Skeletal muscle tissue (tissue), 4 donors: ENCODE results near the gene ACO2. TPM values are rescaled to one million over a fixed set of nuclear protein-coding genes. Genes with fewer than 3 reads are reported as not detected.

Experiments
- H3K27ac ChIP-seq: one replicate; pipeline ENCODE4 v1.7.0; 2013; ENCODE audit warnings: mild to moderate bottlenecking, low read depth, low read length, inconsistent platforms
- H3K27me3 ChIP-seq, 3 donors: one replicate each; pipeline ENCODE4 v1.7.0; 2013; ENCODE audit warnings: low read length in 3 of 3; ENCODE audit not compliant: control insufficient read depth in 3 of 3, insufficient read depth in 3 of 3
- H3K36me3 ChIP-seq, 3 donors: one replicate each; pipeline ENCODE4 v1.7.0; 2013; ENCODE audit warnings: low read length in 3 of 3; ENCODE audit not compliant: control insufficient read depth in 3 of 3, insufficient read depth in 3 of 3
- H3K4me1 ChIP-seq, 3 donors: one replicate each; pipeline ENCODE4 v1.7.0; 2013; ENCODE audit warnings: low read length in 3 of 3, mild to moderate bottlenecking in 3 of 3; ENCODE audit not compliant: control insufficient read depth in 3 of 3, insufficient read depth in 3 of 3
- H3K4me3 ChIP-seq, 3 donors: one replicate each; pipeline ENCODE4 v1.7.0; 2013; ENCODE audit warnings: low read length in 3 of 3
- H3K9ac ChIP-seq, 3 donors: one replicate each; pipeline ENCODE4 v1.7.0; 2013; ENCODE audit warnings: low read length in 3 of 3, mild to moderate bottlenecking in 3 of 3, moderate library complexity in 2 of 3, low read depth in 1 of 3
- H3K9me3 ChIP-seq, 3 donors: one replicate each; pipeline ENCODE4 v1.7.0; 2013; ENCODE audit warnings: low read length in 3 of 3; ENCODE audit not compliant: control insufficient read depth in 3 of 3
- total RNA-seq: library from RNA; depleted of rRNA; stranded (reverse); fragments of >200 nt; gene quantifications from one replicate; pipeline ENCODE4 v1.2.3, GENCODE V29; 2014
- donor health status: Osteomylitis.

The ACO2 gene
- total RNA-seq, 1 donor from 2014 or later: 110 TPM

DNA sequence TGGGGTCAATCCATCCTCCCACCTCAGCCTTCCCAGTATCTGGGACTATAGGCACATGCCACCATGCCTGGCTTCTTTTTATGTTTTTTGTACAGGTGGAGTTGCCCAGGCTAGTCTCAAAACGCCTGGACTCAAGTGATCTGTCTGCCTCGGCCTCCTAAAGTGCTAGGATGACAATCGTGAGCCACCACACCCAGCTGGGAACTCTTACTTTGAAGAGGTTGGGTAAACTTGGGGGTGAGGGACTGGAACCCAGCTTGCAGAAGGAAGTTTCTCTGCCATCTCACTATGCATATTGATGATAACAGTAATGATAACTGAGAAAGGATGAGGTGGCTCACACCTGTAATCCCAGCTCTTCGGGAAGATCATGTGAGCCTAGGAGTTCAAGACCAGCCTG lies 35.9 kb downstream of the ACO2 start:
- Histone ChIP-seq H3K4me1 (peaks cover 24 to 56% (median 50%) of the 10 kb centered on the region in 3 donors), H3K9me3 (no peaks in the 10 kb centered on the region), H3K27me3 (no peaks in the 10 kb centered on the region), H3K9ac (peak overlapping the region in 1 of 3 donors; percentile 40), H3K36me3 (peaks cover 38 to 40% (median 40%) of the 10 kb centered on the region in 3 donors), H3K27ac (no peak overlapping the region), H3K4me3 (no peak overlapping the region)

- no peak overlapping the region for H3K27ac ChIP-seq
- H3K9me3 ChIP-seq: no peaks in the 10 kb centered on the region
- H3K36me3 ChIP-seq: peaks cover 38 to 43% (median 43%) of the 10 kb centered on the region in 3 donors
- H3K27me3 ChIP-seq: no peaks in the 10 kb centered on the region
- no peak overlapping the region for H3K4me3 ChIP-seq
- H3K9ac ChIP-seq: no peak overlapping the region
- peaks cover 26 to 50% (median 50%) of the 10 kb centered on the region in 3 donors for H3K4me1 ChIP-seq
Observed at GRCh38 chr22:41505511-41506220, 36.7 kb downstream of the ACO2 start.

GRCh38 chr22:41507330-41508063 lies 38.6 kb downstream of the ACO2 start:
- Histone ChIP-seq H3K4me1 (peaks cover 40 to 64% (median 58%) of the 10 kb centered on the region in 3 donors), H3K27ac (no peak overlapping the region), H3K4me3 (no peak overlapping the region), H3K36me3 (peaks cover 33 to 35% (median 34%) of the 10 kb centered on the region in 3 donors), H3K27me3 (no peaks in the 10 kb centered on the region), H3K9me3 (no peaks in the 10 kb centered on the region), H3K9ac (peak overlapping the region in 2 of 3 donors; percentile 2 to 11)

- Histone ChIP-seq H3K27me3 (no peaks in the 10 kb centered on the region), H3K4me1 (peaks cover 53 to 73% (median 66%) of the 10 kb centered on the region in 3 donors), H3K36me3 (peaks cover 37 to 41% (median 38%) of the 10 kb centered on the region in 3 donors), H3K9ac (peak overlapping the region; percentile 36 to 68 (median 43)), H3K9me3 (no peaks in the 10 kb centered on the region), H3K27ac (peak overlapping the region; percentile 50), H3K4me3 (no peak overlapping the region)
Observed at GRCh38 chr22:41508770-41509170, 39.9 kb downstream of the ACO2 start.

DNA sequence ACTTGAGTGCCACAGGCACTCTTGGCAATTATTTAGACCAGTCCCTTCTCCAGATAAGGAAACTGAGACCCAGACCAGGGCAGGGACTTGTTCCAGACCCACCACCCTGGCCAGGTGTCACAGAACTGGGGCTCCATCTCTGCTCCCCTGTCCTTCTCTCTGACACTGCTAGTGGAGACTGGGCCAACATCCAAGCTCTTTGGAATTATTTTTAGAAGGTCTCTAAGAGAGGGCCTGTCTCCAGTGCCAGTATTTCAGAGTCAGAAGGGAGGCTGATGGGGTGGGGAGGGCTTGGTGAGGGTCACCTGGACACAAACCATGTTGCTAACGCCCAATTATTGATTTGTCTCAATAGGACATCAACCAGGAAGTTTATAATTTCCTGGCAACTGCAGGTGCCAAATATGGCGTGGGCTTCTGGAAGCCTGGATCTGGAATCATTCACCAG lies 42.6 kb downstream of the ACO2 start:
- Histone ChIP-seq H3K9me3 (no peaks in the 10 kb centered on the region), H3K4me3 (peak overlapping the region in 2 of 3 donors; percentile 22 to 26), H3K4me1 (peaks cover 61 to 83% (median 79%) of the 10 kb centered on the region in 3 donors), H3K9ac (peak overlapping the region in 2 of 3 donors; percentile 40 to 72), H3K36me3 (peaks cover 54 to 64% (median 56%) of the 10 kb centered on the region in 3 donors), H3K27ac (peak overlapping the region; percentile 76), H3K27me3 (no peaks in the 10 kb centered on the region)

GRCh38 chr22:41512421-41513194 lies 43.7 kb downstream of the ACO2 start:
- Histone ChIP-seq H3K27ac (peak overlapping the region; percentile 76), H3K4me3 (peak overlapping the region in 2 of 3 donors; percentile 49 to 50), H3K27me3 (no peaks in the 10 kb centered on the region), H3K9me3 (no peaks in the 10 kb centered on the region), H3K9ac (peak overlapping the region; percentile 22 to 72 (median 63)), H3K36me3 (peaks cover 56 to 71% (median 63%) of the 10 kb centered on the region in 3 donors), H3K4me1 (peaks cover 67 to 84% (median 81%) of the 10 kb centered on the region in 3 donors)

GRCh38 chr22:41513391-41513790 lies 44.5 kb downstream of the ACO2 start:
- Histone ChIP-seq H3K4me1 (peaks cover 68 to 85% (median 84%) of the 10 kb centered on the region in 3 donors), H3K36me3 (peaks cover 49 to 69% (median 60%) of the 10 kb centered on the region in 3 donors), H3K9me3 (no peaks in the 10 kb centered on the region)

DNA sequence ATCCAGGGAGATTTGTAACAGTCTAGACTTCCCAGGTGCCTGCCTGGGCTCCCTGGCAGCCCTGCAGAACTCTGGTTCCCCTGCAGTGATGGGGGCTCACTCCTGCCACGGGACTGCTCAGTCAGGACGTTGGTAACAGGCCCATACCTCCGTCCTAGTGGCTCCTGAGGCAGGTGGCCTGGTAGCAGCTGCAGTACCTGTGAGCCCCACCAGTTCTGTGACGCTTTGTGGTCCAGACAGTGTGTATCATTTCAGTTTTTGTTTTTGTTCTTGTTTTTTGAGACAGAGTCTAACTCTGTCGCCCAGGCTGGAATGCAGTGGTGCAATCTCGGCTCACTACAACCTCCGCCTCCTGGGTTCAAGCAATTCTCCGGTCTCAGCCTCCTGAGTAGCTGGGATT lies 47.5 kb downstream of the ACO2 start:
- peaks cover 51 to 66% (median 63%) of the 10 kb centered on the region in 3 donors for H3K4me1 ChIP-seq
- H3K36me3 ChIP-seq: peaks cover 48 to 73% (median 57%) of the 10 kb centered on the region in 3 donors
- H3K27ac ChIP-seq: peak overlapping the region; percentile 76

More at GRCh38 chr22:41513391-41513790, 44.5 kb downstream of the ACO2 start:
- Histone ChIP-seq H3K27me3 (no peaks in the 10 kb centered on the region), H3K27ac (peak overlapping the region; percentile 76), H3K9ac (peak overlapping the region; percentile 23 to 72 (median 63)), H3K4me3 (peak overlapping the region in 2 of 3 donors; percentile 49 to 50)

More for the DNA sequence above, 47.5 kb downstream of the ACO2 start:
- H3K4me3 ChIP-seq: no peak overlapping the region
- H3K9me3 ChIP-seq: no peaks in the 10 kb centered on the region
- H3K9ac ChIP-seq: peak overlapping the region; percentile 2 to 29 (median 25)
- no peaks in the 10 kb centered on the region for H3K27me3 ChIP-seq
